Measurements from ENCODE around the gene SPDYE4.

- TF ChIP-seq POLR2A (IDR thresholded peaks at IDR 0.05), result no peak
- TF ChIP-seq, protein P1, sequence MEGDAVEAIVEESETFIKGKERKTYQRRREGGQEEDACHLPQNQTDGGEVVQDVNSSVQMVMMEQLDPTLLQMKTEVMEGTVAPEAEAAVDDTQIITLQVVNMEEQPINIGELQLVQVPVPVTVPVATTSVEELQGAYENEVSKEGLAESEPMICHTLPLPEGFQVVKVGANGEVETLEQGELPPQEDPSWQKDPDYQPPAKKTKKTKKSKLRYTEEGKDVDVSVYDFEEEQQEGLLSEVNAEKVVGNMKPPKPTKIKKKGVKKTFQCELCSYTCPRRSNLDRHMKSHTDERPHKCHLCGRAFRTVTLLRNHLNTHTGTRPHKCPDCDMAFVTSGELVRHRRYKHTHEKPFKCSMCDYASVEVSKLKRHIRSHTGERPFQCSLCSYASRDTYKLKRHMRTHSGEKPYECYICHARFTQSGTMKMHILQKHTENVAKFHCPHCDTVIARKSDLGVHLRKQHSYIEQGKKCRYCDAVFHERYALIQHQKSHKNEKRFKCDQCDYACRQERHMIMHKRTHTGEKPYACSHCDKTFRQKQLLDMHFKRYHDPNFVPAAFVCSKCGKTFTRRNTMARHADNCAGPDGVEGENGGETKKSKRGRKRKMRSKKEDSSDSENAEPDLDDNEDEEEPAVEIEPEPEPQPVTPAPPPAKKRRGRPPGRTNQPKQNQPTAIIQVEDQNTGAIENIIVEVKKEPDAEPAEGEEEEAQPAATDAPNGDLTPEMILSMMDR (IDR thresholded peaks at IDR 0.05), result no peak
These were observed 29.4 kb downstream of the SPDYE4 start for GRCh38 chr17:8728971-8729370.

Data from prostate gland (tissue), 2 donors.